Stimulated activated CD8-positive, alpha-beta memory T cell treated with anti-CD3 and anti-CD28 coated beads, Interleukin-4, amount 100 ng/mL, for 24 hours (primary cell): ENCODE results near the gene NFAM1.

ENCODE experiments used
- DNase-seq: peaks from one replicate; pipeline ENCODE4 v3.0.0-alpha.2; 2020; ENCODE audit warnings: low read depth

Gene NFAM1

GRCh38 chr22:42334875-42335512, 97.2 kb downstream of the NFAM1 start:
- no peak for DNase-seq

GRCh38 chr22:42333544-42333943, 98.7 kb downstream of the NFAM1 start:
- DNase-seq, result no peak

GRCh38 chr22:42332089-42332488, 100.1 kb downstream of the NFAM1 start:
- DNase-seq, result no peak

- DNase-seq, result no peak
These were observed 101.2 kb downstream of the NFAM1 start for GRCh38 chr22:42331014-42331413.
